GM12801 (cell line): Measurements from ENCODE around the gene ST3GAL6.

ENCODE experiments used
- TF ChIP-seq, protein P1 (sequence below): IDR thresholded peaks from one replicate; pipeline ENCODE4 v1.5.1; 2011; ENCODE audit warnings: control low read depth; ENCODE audit not compliant: insufficient read length; ENCODE audit errors: extremely low read depth

ST3GAL6 gene

DNA sequence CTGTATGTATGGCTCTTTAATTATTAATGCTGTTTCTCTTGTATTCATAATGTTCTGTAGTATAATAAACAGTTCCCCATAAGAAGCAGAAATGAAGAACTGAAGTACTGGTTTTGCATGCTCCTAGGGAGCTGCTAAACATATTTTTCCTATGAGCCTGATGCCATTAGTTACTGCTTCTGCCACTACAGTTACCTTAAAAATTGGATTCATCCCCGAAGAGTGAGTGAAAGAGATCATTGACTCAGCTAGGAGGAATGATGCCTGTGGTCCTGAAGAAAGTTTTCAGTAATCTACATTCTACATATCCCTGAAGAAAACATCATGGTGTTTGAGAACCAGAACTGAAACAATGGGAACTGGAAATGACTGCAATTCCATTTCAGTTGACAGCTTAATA is 37.1 kb upstream of the ST3GAL6 start:
- TF ChIP-seq, protein P1, sequence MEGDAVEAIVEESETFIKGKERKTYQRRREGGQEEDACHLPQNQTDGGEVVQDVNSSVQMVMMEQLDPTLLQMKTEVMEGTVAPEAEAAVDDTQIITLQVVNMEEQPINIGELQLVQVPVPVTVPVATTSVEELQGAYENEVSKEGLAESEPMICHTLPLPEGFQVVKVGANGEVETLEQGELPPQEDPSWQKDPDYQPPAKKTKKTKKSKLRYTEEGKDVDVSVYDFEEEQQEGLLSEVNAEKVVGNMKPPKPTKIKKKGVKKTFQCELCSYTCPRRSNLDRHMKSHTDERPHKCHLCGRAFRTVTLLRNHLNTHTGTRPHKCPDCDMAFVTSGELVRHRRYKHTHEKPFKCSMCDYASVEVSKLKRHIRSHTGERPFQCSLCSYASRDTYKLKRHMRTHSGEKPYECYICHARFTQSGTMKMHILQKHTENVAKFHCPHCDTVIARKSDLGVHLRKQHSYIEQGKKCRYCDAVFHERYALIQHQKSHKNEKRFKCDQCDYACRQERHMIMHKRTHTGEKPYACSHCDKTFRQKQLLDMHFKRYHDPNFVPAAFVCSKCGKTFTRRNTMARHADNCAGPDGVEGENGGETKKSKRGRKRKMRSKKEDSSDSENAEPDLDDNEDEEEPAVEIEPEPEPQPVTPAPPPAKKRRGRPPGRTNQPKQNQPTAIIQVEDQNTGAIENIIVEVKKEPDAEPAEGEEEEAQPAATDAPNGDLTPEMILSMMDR: no peak

GRCh38 chr3:98727638-98728037 is 35.5 kb upstream of the ST3GAL6 start:
- TF ChIP-seq, protein P1: no peak

DNA sequence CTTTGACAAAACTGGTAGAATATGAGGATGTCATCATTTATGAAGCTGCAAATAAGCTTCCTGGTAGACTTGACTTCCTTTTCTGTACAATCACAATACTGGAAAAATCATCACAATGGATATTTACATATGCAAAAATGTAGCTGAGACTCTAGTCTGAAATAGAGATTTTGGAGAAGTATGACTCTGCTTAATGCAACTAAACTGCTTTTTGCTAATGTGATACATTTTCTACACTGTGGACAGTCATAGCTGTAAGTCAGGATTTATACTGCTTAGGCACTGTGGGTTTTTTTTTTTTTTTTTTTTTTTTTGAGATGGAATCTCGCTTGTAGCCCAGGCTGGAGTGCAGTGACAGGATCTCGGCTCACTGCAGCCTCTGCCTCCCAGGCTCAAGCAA is 34.5 kb upstream of the ST3GAL6 start:
- TF ChIP-seq, protein P1: no peak

GRCh38 chr3:98730338-98730737 is 32.8 kb upstream of the ST3GAL6 start:
- TF ChIP-seq, protein P1: no peak

DNA sequence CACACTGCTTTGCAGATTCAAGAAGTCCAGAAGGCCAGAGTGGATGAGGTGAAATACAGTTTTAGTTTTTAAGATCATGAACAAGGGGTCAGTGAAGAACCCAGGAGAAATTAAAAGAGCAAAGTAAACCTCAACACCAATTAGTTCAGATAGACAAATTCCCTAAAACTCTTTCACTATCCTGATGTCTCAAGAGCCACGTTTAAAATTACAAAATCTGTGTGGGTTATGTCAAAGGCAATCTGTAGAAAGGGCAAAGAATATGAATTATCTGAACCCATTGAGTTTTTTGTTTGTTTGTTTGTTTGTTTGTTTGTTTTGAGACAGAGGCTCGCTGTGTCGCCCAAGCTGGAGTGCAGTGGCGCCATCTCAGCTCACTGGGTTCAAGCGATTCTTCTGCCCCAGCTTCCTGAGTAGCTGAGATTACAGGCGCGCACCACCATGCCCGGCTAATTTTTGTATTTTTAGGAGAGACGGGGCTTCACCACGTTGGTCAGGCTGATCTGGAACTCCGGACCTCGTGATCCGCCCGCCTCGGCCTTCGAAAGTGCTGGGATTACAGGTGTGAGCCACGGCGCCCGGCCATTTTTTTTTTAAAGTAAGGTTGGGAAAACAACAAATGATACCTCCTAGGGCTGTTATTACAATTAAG is 32.1 kb upstream of the ST3GAL6 start:
- TF ChIP-seq, protein P1: no peak

- TF ChIP-seq, protein P1: no peak
These were observed 31.3 kb upstream of the ST3GAL6 start for GRCh38 chr3:98731720-98732285.

DNA sequence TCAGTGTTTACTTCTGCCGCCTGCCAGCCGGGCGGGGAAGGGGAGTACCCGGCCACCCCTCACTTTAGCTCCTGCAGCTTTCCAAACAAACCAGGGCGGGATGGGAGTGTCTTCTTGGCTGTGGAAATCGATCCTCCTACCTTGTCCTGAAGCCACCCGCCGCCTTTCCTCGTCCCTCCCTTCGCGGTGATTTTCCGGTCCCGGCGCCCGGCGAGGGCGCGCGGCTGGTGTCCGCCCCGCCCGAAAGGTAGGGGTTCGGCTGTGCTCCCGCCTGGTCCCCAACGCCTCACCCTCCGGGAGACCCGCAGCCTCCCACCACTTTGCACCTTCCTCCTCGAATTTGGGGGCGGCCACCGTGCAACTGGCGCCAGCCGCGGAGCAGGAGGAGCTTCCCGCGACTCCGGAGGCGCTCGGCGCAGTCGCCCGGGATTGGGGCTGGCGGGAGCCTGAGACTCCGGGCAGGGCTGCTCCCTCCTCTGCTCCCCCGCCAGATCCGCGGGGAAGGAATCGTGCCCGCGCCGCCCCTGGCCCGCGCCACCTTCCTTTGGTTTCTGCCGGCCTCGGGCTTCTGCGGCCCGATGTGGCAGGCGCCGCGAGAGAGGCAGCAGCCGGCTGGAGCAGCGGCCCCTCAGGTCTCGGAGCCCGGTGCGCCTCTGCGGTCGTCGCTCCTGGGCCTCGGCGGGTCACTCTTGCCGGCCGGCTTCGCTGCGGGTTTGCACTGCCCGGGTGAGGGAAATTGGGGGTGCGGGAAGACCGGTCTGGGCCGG is 30.7 kb upstream of the ST3GAL6 start:
- TF ChIP-seq, protein P1: no peak
